ENCODE results near the gene PLXNB2.

The PLXNB2 gene

DNA sequence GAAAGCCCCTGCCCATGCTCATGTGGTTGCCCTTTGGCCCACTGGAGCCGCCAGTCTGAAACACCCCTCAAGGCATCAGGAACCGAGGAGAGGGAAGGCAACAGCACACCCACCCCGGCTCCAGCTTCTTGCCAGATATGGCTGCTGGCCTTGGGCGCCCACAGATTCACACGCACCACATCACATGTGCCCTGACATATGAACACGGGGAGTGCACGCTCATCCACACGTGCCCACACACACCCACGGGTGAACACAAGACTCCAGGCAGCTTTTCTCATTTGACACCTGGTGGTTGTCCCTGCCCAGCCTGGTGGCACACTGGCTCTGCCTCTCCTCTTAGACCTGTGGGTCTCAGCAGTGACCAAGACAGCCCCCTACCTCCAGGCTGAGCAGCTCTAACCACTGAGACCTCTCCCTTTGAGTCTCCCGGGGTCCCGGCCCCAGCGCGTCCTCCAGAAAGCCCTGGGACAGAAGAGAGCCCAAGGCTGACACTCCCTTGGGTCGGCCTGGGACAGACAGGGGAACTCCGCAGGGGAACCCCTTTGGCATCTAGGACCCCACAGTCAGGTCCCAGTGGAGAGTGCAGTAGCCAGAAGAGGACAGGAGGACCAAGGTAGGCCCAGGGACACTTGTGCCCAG is 43.2 kb downstream of the PLXNB2 start:
- DNase-seq: no peak
- H4K20me1 ChIP-seq (ENCODE audit: insufficient read depth, low read length): no peaks in the 10 kb centered on the region
- no peak overlapping the region for H3K27ac ChIP-seq (ENCODE audit: low read length)
- H3F3A ChIP-seq (ENCODE audit: insufficient read depth, low read length): peaks cover 3% of the 10 kb centered on the region; the same call in 1 of the 2 replicates
- H3K4me2 ChIP-seq (ENCODE audit: low read depth, low read length): no peak overlapping the region
- H3K4me3 ChIP-seq (ENCODE audit: low read length): no peak overlapping the region
- no peaks in the 10 kb centered on the region for H3K9me2 ChIP-seq (replicated peaks; ENCODE audit: insufficient read depth, low read length)
- no peak for TF ChIP-seq EZH2 (optimal IDR thresholded peaks at IDR 0.05; ENCODE audit: low read depth, low read length)
- H3K9ac ChIP-seq (ENCODE audit: low read length): no peak overlapping the region
- no peak overlapping the region for H2AFZ ChIP-seq (ENCODE audit: low read length)
- peaks cover 11% of the 10 kb centered on the region for H3K79me2 ChIP-seq (ENCODE audit: low read length)
- no peaks in the 10 kb centered on the region for H3K36me3 ChIP-seq (replicated peaks; ENCODE audit: insufficient read depth, low read length)
- peaks cover 8% of the 10 kb centered on the region for H3K4me1 ChIP-seq (ENCODE audit: low read length)
- H3K9me3 ChIP-seq (replicated peaks; ENCODE audit: insufficient read depth, low read length): no peaks in the 10 kb centered on the region
- H3K27me3 ChIP-seq (replicated peaks; ENCODE audit: insufficient read depth, low read length): peaks cover under 1% of the 10 kb centered on the region; the same call in 1 of the 2 replicates

DNA sequence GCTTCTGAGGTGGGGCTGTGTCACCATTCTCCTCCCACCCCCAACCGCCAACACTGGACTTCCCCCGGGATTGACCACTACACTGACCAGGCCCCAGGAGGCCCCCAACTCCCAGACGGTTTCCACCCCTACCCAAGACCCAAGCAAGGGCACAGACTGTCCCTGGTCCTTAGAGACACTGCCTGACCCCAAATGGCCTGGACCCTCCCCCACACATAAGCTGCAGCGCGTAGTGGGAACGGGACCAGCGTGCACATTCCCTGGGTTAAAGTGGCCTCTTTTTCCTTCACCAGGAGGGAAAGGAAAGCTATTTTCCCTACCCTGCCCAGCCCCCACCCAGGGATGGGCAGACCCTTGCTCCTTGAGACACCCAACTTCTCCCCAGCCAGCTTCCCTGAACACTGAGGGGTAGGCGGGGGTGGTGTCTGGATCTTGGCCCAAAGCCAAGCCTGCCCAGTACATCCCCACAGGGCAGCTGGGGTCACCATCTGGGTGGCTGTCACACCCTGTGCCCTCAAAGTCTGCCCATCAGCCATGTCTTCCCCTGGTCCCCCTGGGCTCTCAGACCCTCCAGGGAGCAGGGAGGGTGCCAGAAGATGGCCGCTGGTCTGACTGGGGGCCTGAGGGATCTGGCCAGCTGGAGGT is 44.4 kb downstream of the PLXNB2 start:
- H2AFZ ChIP-seq (ENCODE audit: low read length): no peak overlapping the region
- no peak overlapping the region for H3K9ac ChIP-seq (ENCODE audit: low read length)

DNA sequence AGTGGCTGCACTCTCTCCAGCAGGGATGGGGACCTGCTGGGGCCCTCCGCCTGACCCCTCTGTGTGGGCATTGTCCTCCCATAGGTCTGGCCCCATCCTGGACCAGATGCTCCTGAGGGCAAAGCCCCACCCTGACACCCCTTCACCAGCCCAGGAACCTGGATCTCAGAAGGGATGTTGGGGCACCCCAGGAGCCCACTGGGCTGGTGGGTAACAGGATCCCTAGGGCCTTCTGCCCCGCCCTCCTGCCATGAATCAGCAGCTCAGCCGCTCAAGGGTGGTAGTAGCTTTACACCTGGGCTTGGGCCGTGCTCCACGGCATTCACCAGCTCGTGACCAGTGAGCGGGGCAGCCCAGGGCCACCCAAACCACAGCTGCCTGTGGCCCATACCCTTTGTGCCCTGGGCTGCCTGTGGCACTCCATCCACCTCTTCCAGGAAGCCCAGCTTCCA is 45.0 kb downstream of the PLXNB2 start:
- Histone ChIP-seq H3K9me3 (replicated peaks; ENCODE audit: insufficient read depth, low read length) (no peaks in the 10 kb centered on the region), H3K4me3 (ENCODE audit: low read length) (no peak overlapping the region), H3K9me2 (replicated peaks; ENCODE audit: insufficient read depth, low read length) (no peaks in the 10 kb centered on the region), H4K20me1 (ENCODE audit: insufficient read depth, low read length) (no peaks in the 10 kb centered on the region), H3K4me1 (ENCODE audit: low read length) (peaks cover 8% of the 10 kb centered on the region), H3K9ac (ENCODE audit: low read length) (no peak overlapping the region), H3K27me3 (replicated peaks; ENCODE audit: insufficient read depth, low read length) (no peaks in the 10 kb centered on the region), H3K36me3 (replicated peaks; ENCODE audit: insufficient read depth, low read length) (no peaks in the 10 kb centered on the region), H3K27ac (ENCODE audit: low read length) (no peak overlapping the region), H3K4me2 (ENCODE audit: low read depth, low read length) (peak overlapping the region; percentile 39; the same call in 1 of the 2 replicates), H2AFZ (ENCODE audit: low read length) (no peak overlapping the region), H3K79me2 (ENCODE audit: low read length) (peaks cover 16% of the 10 kb centered on the region), H3F3A (ENCODE audit: insufficient read depth, low read length) (no peaks in the 10 kb centered on the region)
- DNase-seq: no peak
- TF ChIP-seq EZH2 (optimal IDR thresholded peaks at IDR 0.05; ENCODE audit: low read depth, low read length): no peak
- TF ChIP-seq, protein P1, sequence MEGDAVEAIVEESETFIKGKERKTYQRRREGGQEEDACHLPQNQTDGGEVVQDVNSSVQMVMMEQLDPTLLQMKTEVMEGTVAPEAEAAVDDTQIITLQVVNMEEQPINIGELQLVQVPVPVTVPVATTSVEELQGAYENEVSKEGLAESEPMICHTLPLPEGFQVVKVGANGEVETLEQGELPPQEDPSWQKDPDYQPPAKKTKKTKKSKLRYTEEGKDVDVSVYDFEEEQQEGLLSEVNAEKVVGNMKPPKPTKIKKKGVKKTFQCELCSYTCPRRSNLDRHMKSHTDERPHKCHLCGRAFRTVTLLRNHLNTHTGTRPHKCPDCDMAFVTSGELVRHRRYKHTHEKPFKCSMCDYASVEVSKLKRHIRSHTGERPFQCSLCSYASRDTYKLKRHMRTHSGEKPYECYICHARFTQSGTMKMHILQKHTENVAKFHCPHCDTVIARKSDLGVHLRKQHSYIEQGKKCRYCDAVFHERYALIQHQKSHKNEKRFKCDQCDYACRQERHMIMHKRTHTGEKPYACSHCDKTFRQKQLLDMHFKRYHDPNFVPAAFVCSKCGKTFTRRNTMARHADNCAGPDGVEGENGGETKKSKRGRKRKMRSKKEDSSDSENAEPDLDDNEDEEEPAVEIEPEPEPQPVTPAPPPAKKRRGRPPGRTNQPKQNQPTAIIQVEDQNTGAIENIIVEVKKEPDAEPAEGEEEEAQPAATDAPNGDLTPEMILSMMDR (IDR thresholded peaks at IDR 0.05; ENCODE audit: low read length): no peak
- no peak for TF ChIP-seq EZH2phosphoT487 (IDR thresholded peaks at IDR 0.05; ENCODE audit: low read length)

More for the DNA sequence above, 44.4 kb downstream of the PLXNB2 start:
- Histone ChIP-seq H3K9me3 (replicated peaks; ENCODE audit: insufficient read depth, low read length) (no peaks in the 10 kb centered on the region), H3K79me2 (ENCODE audit: low read length) (peaks cover 16% of the 10 kb centered on the region), H3K27me3 (replicated peaks; ENCODE audit: insufficient read depth, low read length) (no peaks in the 10 kb centered on the region), H3K4me1 (ENCODE audit: low read length) (peaks cover 8% of the 10 kb centered on the region), H4K20me1 (ENCODE audit: insufficient read depth, low read length) (no peaks in the 10 kb centered on the region), H3K36me3 (replicated peaks; ENCODE audit: insufficient read depth, low read length) (no peaks in the 10 kb centered on the region), H3K4me2 (ENCODE audit: low read depth, low read length) (no peak overlapping the region), H3K27ac (ENCODE audit: low read length) (no peak overlapping the region), H3K9me2 (replicated peaks; ENCODE audit: insufficient read depth, low read length) (no peaks in the 10 kb centered on the region), H3K4me3 (ENCODE audit: low read length) (no peak overlapping the region), H3F3A (ENCODE audit: insufficient read depth, low read length) (no peaks in the 10 kb centered on the region)
- TF ChIP-seq EZH2phosphoT487 (IDR thresholded peaks at IDR 0.05; ENCODE audit: low read length): no peak
- TF ChIP-seq EZH2 (optimal IDR thresholded peaks at IDR 0.05; ENCODE audit: low read depth, low read length): no peak
- TF ChIP-seq, protein P1 (IDR thresholded peaks at IDR 0.05; ENCODE audit: low read length): no peak
- DNase-seq: no peak
